ENCODE data around the gene KLF15.

KLF15 gene

DNA sequence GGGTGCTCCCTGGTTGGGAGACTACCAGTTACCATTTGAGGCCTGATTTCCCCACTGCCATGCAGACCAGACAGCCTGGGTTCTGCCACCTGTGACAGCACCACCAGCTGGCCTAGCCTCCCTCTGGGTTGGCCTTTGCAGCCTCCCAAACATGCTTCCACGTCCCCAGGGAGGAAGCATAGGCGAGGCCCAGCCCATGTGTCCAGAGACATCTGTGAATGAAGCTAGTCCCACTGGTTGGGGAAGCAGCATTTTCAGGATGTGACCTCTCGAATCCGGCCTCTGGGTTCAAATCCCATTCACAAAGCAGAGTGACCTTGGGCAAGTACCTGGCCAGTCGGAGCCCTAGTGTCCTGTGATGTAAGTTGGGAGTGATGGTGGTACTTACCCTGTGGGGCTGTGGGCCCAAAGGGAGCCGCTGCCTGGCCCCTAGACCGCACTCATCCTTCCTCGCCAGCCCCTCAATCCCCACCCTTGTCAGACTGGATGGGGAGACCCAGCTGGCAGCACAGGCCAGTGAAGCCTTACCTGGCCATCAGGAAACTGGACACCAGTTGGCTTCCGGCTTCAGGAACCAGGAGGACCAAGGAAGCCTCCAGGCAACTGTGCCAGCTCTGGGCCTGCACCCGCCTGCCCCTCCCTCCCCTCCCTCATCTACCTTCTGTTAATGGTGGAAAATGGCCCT is 6.0 kb downstream of the KLF15 start:
- H3K4me3 ChIP-seq (ENCODE audit: low read length) = no peak overlapping the region
- no peak for DNase-seq (ENCODE audit: low read depth)
- TF ChIP-seq CTCF (conservative IDR thresholded peaks at IDR 0.05; ENCODE audit: low read depth, low read length) = no peak

GRCh38 chr3:126350502-126351085 is 6.6 kb downstream of the KLF15 start:
- DNase-seq (ENCODE audit: low read depth) = no peak
- no peak for TF ChIP-seq CTCF (conservative IDR thresholded peaks at IDR 0.05; ENCODE audit: low read depth, low read length)
- H3K4me3 ChIP-seq (ENCODE audit: low read length) = no peak overlapping the region

DNA sequence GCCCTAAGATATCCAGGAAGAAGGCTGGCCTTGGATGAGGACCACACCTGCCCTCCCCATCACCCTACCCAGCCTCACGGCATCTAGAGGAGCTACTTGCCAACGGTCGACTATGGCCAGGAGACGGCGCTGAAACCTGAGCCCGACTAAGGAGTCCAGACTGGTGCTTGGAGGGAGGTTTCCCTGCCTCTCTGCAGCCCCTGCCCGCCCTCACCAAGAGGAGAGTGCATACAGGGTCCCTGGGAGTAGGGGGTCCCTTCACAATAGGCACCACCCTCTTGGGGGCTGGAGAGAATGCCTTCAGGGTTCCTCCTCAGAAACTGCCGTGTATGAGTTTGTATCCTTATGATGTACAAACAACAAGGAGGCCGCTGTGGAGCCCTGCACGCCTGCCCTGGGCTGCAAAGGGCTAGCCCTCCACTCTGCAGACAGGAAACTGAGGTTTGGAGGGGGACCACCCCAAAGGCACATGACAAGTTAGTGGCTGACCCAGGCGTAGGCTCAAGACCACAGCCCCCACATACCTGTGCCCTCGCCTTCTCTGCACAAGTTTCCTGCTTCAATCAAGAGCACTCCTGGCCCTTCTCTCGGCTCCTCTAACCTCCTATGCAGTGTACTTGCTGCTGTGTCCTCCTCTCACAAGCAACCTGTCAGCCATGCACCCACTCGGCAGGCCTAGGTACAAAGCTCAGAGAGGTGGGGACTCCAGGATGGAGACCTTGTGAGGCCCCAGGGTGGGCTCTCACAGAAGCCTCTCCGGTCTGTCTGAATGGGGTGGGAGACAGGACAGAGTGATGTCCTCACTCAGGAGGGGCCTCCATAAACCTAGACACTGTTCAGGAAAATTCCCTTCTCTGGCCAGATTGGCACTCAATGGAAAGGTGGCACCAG is 7.4 kb downstream of the KLF15 start:
- H3K4me3 ChIP-seq (ENCODE audit: low read length) = no peak overlapping the region
- DNase-seq (ENCODE audit: low read depth) = no peak
- TF ChIP-seq CTCF (conservative IDR thresholded peaks at IDR 0.05; ENCODE audit: low read depth, low read length) = no peak

GRCh38 chr3:126349071-126349470 is 8.1 kb downstream of the KLF15 start:
- DNase-seq (ENCODE audit: low read depth) = no peak
- no peak overlapping the region for H3K4me3 ChIP-seq (ENCODE audit: low read length)
- no peak for TF ChIP-seq CTCF (conservative IDR thresholded peaks at IDR 0.05; ENCODE audit: low read depth, low read length)

DNA sequence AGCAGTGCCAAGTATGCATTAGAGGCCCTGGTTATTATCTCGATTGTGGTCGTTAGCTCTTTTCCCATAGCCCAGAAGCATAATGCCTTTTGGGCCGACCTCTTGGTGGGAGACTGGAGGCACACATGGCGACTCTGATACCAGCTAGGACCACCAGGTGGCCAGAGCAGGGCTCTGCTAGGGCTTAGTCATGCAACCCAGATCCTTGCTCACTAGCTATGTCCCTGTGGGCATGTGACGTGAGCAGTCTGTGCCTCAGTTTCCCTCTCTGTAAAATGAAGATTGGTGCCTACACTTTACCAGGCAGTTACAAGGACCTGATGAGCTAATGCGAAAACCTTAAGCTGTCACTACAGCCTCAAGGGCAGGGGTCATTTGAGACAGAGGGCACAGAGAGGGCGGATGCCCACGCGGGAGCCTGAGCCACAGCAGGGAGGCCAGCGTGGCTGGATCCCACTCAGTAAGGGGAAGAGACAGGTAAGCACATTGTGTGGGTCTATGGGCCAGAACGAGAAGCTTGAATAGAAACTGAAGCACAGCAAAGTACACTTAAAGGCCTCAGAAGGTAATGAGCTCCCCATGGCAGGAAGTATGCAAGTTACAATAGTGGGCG is 8.8 kb downstream of the KLF15 start:
- DNase-seq (ENCODE audit: low read depth) = no peak
- TF ChIP-seq CTCF (conservative IDR thresholded peaks at IDR 0.05; ENCODE audit: low read depth, low read length) = peak; percentile 36
- H3K4me3 ChIP-seq (ENCODE audit: low read length) = no peak overlapping the region

DNA sequence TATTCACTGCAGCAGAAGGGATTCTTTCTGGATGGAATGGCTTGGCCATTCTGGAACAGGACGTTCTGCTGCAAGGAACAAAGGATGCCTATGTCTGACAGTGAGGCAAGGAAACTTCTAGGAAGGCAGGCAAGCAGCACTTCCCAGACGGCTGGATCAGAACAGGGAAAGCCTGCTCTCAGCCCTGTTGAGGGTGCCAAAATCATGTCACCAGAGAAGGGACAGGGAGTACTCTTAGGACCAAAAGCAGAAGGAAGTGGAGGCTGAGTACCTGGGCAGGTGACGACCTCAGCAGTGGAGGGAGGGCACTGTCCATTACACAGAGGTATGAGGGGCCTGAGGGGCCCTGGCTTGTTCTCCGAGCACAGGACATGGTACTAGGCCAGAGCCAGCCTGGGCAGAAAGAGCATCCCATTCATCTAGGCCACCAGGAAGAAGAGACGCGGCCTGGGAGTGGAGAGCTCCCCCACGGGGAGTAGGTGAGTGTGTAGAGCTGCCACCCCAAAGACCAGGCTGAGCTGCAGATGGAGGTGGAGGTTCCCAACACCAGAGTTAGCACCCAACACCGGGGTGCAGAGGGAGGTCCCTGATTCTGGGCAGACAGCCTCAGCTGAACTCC is 9.6 kb downstream of the KLF15 start:
- DNase-seq (ENCODE audit: low read depth) = no peak
- no peak overlapping the region for H3K4me3 ChIP-seq (ENCODE audit: low read length)
- TF ChIP-seq CTCF (conservative IDR thresholded peaks at IDR 0.05; ENCODE audit: low read depth, low read length) = no peak
